ENCODE results near the gene CNN2. TPM values are rescaled to one million over a fixed set of nuclear protein-coding genes. Genes with fewer than 3 reads are reported as not detected.

CNN2 gene
- total RNA-seq, 1 donor from 2014 or later: 58.2 TPM

- DNase-seq: no peak
These were observed 39.2 kb downstream of the CNN2 start for GRCh38 chr19:1065606-1066109.

GRCh38 chr19:1066251-1066747 lies 39.9 kb downstream of the CNN2 start:
- no peak for DNase-seq

GRCh38 chr19:1066748-1067340 lies 40.4 kb downstream of the CNN2 start, which contains the start of gene ARHGAP45:
Gene ARHGAP45 (plus strand): TSS chr19:1067167. CDS start chr19:1067406, 239 bp downstream.
- no peak for DNase-seq

GRCh38 chr19:1067341-1067957 lies 41.0 kb downstream of the CNN2 start:
- no peak for DNase-seq

- DNase-seq: no peak
These were observed 41.9 kb downstream of the CNN2 start for GRCh38 chr19:1068009-1069001.

- DNase-seq: no peak
These were observed 42.8 kb downstream of the CNN2 start for GRCh38 chr19:1069009-1069779.

- no peak for DNase-seq
These were observed 44.1 kb downstream of the CNN2 start for GRCh38 chr19:1070576-1070930.

GRCh38 chr19:1070931-1071791 lies 44.8 kb downstream of the CNN2 start:
- no peak for DNase-seq

- DNase-seq: no peak
These were observed 46.1 kb downstream of the CNN2 start for GRCh38 chr19:1072371-1073015.

- no peak for DNase-seq
These were observed 46.9 kb downstream of the CNN2 start for GRCh38 chr19:1073063-1073955.

GRCh38 chr19:1073956-1074517 lies 47.6 kb downstream of the CNN2 start:
- no peak for DNase-seq

- DNase-seq: no peak
These were observed 48.3 kb downstream of the CNN2 start for GRCh38 chr19:1074544-1075283.

GRCh38 chr19:1076046-1076386 lies 49.6 kb downstream of the CNN2 start:
- DNase-seq: no peak

GRCh38 chr19:1076951-1077350 lies 50.5 kb downstream of the CNN2 start:
- no peak for DNase-seq

GRCh38 chr19:1079566-1080111 lies 53.2 kb downstream of the CNN2 start:
- DNase-seq: no peak

GRCh38 chr19:1080360-1081161 lies 54.2 kb downstream of the CNN2 start:
- no peak for DNase-seq

All from skin of body (tissue), 2 donors.